DMS53 treated with DMSO at 0.1 percent for 48 hours (cell line): ENCODE data around the gene PDE8A.

ENCODE experiments used
- DNase-seq: peaks from one replicate; lab custom pipeline; 2025; ENCODE audit not compliant: unreplicated experiment; lab: John Stamatoyannopoulos, UW

PDE8A gene

DNA sequence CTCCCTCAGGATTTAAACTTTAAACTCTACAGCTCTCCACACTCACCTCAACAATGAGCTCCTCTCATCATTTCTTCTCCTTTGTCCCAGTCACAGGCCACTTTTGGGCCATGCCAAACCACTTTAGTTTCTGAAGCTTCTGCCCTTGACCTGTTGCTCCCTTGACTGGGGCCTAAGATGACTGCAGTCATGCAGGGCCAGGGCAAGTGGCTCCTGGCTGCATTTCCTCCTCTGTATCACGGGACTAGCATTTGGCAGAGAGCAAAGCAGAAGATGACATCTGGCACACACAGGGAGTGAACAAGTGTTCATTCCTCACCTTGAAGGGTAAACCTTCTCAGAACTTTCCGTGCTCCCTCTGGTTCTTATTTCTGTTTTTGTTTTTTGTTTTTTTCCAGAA, 136.9 kb downstream of the PDE8A start:
- DNase-seq: no peak

- DNase-seq: no peak
Measured at GRCh38 chr15:85120351-85121113, 138.9 kb downstream of the PDE8A start.

- DNase-seq: no peak
Measured at GRCh38 chr15:85124173-85124572, 142.5 kb downstream of the PDE8A start.

DNA sequence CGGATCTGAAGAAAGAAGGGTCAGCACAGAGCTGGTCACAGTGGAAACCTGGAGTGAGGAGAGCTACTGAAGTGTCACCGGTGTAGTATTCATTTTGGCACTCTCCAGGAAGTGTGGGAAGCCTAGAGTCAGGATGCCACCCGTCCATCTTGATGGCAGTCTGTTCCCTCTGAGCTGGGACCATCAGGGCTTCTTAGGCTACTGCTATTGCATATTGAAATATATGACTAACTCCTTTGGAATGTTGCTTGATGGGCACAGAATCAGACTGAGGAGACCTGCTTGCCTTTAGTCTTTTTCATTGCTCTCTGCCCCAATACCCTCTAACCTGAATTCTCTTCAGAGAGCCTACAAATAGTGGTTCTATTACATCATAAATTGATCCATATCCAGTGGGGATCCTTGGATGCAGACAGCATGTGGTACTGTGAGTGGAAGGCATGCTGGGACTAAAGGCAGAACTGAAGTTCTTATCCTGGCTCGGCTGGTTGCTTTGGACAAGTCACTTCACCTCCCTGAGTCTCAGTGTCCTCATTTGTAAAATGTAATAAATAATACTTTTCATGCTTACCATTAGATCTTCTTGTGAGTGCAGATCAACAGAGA, 143.5 kb downstream of the PDE8A start:
- DNase-seq: no peak

GRCh38 chr15:85128621-85129020, 147.0 kb downstream of the PDE8A start:
- no peak for DNase-seq

GRCh38 chr15:85129881-85130280, 148.2 kb downstream of the PDE8A start:
- DNase-seq: no peak

- DNase-seq: no peak
Measured at GRCh38 chr15:85131915-85132314, 150.3 kb downstream of the PDE8A start.

DNA sequence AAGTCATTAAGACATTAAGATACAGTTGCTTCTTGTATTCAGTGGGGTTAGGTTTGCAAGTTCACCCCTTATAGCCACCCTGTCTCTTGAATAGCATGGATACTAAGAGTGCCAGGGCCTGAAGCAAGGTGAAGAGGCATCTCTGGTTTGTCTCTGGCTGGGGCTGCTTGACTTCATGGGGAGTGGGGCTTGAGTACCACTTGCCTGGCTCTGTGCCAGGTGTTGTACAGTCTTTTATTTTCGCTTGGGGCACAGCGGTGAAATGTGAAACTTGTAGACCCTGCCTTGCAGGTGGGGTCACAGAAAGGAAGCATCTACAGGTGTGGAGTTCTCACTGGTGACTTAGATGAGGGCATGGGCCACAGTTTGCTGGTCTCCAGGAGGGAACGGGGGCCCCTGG, 152.1 kb downstream of the PDE8A start:
- DNase-seq: no peak

GRCh38 chr15:85137489-85138168, 156.0 kb downstream of the PDE8A start:
- DNase-seq: peak; percentile 49

DNA sequence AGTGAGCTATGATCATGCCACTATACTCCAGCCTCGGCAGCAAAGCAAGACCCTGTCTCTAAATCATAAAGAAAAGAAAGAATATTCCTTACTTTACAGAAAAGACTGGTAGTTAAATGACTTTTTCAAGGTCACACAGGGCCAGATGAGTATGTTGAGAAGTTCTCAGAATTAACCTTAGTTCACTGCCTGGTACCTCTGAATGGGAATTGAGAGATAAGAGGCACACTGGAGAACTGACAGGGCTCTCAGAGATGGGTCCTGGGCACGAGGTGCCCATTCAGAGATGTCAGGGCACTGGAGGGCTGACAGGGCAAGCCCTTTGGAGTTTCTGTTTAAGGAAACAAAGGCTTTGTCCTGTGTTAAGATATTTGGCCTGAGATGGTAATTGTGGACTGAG, 157.7 kb downstream of the PDE8A start:
- no peak for DNase-seq

DNA sequence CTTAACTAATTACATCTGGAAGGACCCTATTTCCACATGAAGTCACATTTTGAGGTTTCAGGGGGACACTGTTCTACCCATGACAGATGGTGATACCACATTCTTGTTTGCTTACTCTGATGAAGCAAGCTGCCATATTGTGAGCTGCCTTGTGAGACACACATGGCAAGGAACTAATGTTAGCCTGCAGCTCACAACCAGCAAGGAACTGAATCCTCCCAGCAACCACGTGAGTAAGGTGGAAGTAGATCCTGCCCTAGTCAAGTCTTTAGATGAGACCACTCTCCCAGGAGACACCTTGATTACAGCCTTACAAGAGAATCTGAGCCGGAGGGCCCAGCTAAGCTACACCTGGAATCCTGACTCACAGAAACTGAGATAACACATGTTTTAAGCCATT, 160.1 kb downstream of the PDE8A start:
- no peak for DNase-seq

DNA sequence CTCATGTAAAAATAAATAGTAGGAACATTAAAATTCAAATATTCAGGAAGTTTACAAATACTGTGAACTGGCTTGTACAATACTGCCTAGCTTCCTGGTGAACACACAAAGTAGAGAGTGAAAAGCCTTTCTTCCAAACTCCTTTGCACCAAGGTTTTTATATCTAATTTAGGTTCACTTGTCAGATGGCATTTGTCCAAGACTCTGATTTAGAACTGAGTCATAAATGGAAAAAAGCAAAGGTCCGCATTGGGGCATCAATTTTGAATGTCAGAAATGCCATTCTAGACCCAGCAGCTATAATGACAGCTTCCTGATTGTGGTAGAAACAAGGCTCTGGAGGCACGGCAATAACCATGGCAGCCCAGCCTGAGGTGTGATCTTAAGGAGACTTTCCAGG, 160.7 kb downstream of the PDE8A start:
- no peak for DNase-seq

DNA sequence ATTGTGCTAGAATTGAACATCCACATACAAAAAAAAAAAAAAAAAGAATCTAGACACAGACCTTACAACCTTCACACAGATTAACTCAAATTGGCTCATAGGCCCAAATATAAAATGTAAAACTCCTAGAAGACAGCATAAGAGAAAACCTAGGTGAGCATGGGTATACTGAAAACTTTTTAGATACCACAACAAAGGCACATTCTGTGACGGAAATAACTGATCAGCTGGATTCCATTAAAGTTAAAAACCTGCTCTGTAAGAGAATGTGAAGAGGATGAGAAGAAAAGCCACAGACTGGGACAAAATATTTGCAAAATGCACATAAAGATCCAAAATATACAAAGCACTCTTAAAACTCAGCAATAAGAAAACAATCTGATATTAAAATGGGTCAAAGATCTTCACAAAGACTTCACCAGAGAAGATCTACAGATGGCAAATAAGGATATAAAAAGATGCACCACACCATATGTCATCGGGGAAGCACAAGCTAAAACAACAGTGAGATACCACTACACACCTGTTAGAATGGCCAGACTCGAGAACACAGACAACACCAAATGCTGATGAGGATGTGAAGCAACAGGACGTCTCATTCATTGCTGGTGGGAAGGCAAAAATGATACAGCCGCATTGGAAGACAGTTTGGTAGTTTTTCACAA, 167.9 kb downstream of the PDE8A start:
- no peak for DNase-seq

- DNase-seq: no peak
Measured at GRCh38 chr15:85150130-85150480, 168.4 kb downstream of the PDE8A start.

DNA sequence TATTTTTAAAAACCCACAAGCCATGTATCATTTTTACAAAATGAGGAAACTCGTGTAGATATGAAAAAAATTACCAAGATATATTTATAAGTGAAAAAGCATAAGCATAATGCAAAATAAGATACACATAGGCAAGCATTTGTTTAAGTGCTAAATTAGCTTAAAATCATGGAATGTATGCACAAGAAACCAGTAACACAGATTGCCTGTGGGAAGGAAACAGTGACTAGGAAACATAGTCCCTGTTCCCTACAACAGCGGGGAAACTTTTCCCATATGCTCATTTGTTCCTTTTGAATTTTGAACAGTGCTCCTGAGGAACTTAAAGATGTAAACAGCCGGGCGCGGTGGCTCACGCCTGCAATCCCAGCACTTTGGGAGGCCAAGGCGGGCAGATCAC, 169.5 kb downstream of the PDE8A start:
- no peak for DNase-seq

- DNase-seq: no peak
Measured at GRCh38 chr15:85151861-85152260, 170.2 kb downstream of the PDE8A start.

- no peak for DNase-seq
Measured at GRCh38 chr15:85154061-85154460, 172.4 kb downstream of the PDE8A start.

DNA sequence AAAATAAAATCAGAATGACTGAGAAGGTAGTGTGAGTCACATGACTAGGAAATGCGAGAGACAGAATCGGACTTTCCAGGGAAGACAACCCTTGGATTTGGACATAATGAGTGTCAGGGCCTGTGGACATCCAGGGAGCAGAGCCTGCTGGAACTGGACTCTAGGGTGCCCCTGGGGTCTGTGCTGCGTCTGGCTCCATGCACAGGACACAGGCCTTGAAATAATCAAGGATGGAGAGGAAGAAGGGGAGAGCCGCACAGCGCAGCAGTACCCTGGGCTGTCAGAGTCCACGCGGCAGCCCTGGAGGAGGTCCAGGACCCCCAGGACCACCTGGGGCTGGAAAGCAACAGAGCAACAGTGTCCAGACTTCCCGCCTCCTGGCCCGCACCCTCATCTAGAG, 173.7 kb downstream of the PDE8A start:
- DNase-seq: no peak

DNA sequence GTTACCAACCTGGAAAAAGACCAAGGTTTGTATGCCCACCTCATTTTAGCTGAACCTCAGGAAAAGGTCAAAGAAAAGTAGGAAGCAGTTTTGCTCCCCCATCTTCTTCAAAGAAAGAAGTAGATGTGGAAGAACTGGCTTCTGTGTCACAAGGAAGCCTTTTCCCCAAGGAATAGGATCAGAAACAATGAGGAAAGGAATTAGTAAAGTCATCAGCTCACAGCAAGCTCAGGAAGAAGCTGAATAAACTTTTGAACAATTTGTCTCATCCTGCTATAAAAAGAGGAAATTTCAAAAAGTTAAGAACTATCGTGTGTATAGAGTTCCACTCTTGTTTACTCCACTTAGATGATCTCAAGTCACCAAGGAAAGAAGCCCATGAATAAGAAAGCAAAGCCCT, 174.2 kb downstream of the PDE8A start:
- DNase-seq: no peak

- DNase-seq: no peak
Measured at GRCh38 chr15:85157344-85157743, 175.7 kb downstream of the PDE8A start.

DNA sequence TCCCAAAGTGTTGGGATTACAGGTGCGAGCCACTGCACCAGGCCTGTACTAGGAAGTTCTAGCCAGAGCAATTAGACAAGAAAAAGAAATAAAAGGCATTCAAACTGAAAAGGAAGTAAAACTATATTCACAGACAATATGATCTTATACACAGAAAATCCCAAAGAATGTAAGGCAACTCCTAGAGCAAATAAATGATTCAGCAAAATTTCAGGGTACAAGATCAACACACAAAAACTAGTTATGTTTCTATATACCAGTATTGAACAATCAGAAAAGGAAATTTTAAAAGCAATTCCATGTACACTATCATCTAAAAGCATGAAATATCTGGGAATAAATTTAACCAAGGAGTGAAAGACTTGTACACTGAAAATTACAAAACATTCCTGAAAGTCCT, 180.6 kb downstream of the PDE8A start:
- DNase-seq: no peak
